ENCODE measurements around the gene PPM1M.

PPM1M gene

GRCh38 chr3:52259448-52259847 is 13.9 kb downstream of the PPM1M start:
- no peaks in the 10 kb centered on the region for H3K9me3 ChIP-seq (ENCODE audit: control insufficient read depth, insufficient read depth, low read depth, low read length)
- no peak overlapping the region for H3K27ac ChIP-seq (ENCODE audit: extremely low read depth, low read depth, low read length)
- TF ChIP-seq ZNF23 (tag by site-specific recombination; IDR thresholded peaks at IDR 0.05; ENCODE audit: borderline replicate concordance), result no peak
- no peak for TF ChIP-seq ZNF768 (tag by site-specific recombination; IDR thresholded peaks at IDR 0.05)
- no peak for TF ChIP-seq ZNF133 (tag by site-specific recombination; IDR thresholded peaks at IDR 0.05)
- TF ChIP-seq, protein P1, sequence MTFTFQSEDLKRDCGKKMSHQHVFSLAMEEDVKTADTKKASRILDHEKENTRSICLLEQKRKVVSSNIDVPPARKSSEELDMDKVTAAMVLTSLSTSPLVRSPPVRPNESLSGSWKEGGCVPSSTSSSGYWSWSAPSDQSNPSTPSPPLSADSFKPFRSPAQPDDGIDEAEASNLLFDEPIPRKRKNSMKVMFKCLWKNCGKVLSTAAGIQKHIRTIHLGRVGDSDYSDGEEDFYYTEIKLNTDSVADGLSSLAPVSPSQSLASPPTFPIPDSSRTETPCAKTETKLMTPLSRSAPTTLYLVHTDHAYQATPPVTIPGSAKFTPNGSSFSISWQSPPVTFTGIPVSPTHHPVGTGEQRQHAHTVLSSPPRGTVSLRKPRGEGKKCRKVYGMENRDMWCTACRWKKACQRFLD (tag by site-specific recombination; IDR thresholded peaks at IDR 0.05), result no peak
- no peak for TF ChIP-seq HOXD13 (CRISPR knock-in tag; IDR thresholded peaks at IDR 0.05; ENCODE audit: borderline replicate concordance)
- TF ChIP-seq, protein P2, sequence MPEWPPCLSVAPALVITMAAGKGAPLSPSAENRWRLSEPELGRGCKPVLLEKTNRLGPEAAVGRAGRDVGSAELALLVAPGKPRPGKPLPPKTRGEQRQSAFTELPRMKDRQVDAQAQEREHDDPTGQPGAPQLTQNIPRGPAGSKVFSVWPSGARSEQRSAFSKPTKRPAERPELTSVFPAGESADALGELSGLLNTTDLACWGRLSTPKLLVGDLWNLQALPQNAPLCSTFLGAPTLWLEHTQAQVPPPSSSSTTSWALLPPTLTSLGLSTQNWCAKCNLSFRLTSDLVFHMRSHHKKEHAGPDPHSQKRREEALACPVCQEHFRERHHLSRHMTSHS (tag by site-specific recombination; IDR thresholded peaks at IDR 0.05), result no peak
- TF ChIP-seq, protein P3, sequence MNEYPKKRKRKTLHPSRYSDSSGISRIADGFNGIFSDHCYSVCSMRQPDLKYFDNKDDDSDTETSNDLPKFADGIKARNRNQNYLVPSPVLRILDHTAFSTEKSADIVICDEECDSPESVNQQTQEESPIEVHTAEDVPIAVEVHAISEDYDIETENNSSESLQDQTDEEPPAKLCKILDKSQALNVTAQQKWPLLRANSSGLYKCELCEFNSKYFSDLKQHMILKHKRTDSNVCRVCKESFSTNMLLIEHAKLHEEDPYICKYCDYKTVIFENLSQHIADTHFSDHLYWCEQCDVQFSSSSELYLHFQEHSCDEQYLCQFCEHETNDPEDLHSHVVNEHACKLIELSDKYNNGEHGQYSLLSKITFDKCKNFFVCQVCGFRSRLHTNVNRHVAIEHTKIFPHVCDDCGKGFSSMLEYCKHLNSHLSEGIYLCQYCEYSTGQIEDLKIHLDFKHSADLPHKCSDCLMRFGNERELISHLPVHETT (tag by site-specific recombination; IDR thresholded peaks at IDR 0.05), result no peak
- no peak for TF ChIP-seq ZNF76 (tag by site-specific recombination; IDR thresholded peaks at IDR 0.05; ENCODE audit: borderline replicate concordance, low read depth)
- TF ChIP-seq OSR2 (tag by site-specific recombination; IDR thresholded peaks at IDR 0.05), result no peak
- TF ChIP-seq ZNF792 (tag by site-specific recombination; IDR thresholded peaks at IDR 0.05), result no peak
- TF ChIP-seq ZNF529 (tag by site-specific recombination; IDR thresholded peaks at IDR 0.05; ENCODE audit: insufficient replicate concordance), result no peak
- no peaks in the 10 kb centered on the region for H3K4me1 ChIP-seq (ENCODE audit: control insufficient read depth, insufficient read depth, low read length)
- peaks cover 32 to 99% of the 10 kb centered on the region in 2 experiments for H3K36me3 ChIP-seq (ENCODE audit: control insufficient read depth in 2 of 2, insufficient read depth in 1 of 2, low read length in 2 of 2)
- POLR2A ChIA-PET, result interaction anchor here (0.9 to 1.0 kb wide), 2 partner anchors 13 to 22 kb away, joined by 3 read pairs; no protein-coding TSS in a partner anchor
- CTCF ChIA-PET, result interaction anchor here (0.6 to 1.1 kb wide), 4 partner anchors 8 to 80 kb away, joined by 3 to 5 read pairs (median 4); no protein-coding TSS in a partner anchor
- H3K4me3 ChIP-seq (ENCODE audit: low read depth, low read length), result no peak overlapping the region

- Histone ChIP-seq H3K36me3 (ENCODE audit: control insufficient read depth in 2 of 2, insufficient read depth in 1 of 2, low read length in 2 of 2) (peaks cover 58 to 98% of the 10 kb centered on the region in 2 experiments), H3K4me1 (ENCODE audit: control insufficient read depth, insufficient read depth, low read length) (no peaks in the 10 kb centered on the region), H3K9me3 (ENCODE audit: control insufficient read depth, insufficient read depth, low read depth, low read length) (no peaks in the 10 kb centered on the region), H3K4me3 (ENCODE audit: low read depth, low read length) (no peak overlapping the region), H3K27ac (ENCODE audit: extremely low read depth, low read depth, low read length) (no peak overlapping the region)
- TF ChIP-seq ZNF37A (tag by site-specific recombination; IDR thresholded peaks at IDR 0.05) (no peak), ZNF777 (tag by site-specific recombination; IDR thresholded peaks at IDR 0.05; ENCODE audit: borderline replicate concordance) (no peak), KLF17 (tag by site-specific recombination; IDR thresholded peaks at IDR 0.05) (no peak), ZNF792 (tag by site-specific recombination; IDR thresholded peaks at IDR 0.05) (no peak), ZNF48 (tag by site-specific recombination; IDR thresholded peaks at IDR 0.05) (no peak)
- TF ChIP-seq, protein P4, sequence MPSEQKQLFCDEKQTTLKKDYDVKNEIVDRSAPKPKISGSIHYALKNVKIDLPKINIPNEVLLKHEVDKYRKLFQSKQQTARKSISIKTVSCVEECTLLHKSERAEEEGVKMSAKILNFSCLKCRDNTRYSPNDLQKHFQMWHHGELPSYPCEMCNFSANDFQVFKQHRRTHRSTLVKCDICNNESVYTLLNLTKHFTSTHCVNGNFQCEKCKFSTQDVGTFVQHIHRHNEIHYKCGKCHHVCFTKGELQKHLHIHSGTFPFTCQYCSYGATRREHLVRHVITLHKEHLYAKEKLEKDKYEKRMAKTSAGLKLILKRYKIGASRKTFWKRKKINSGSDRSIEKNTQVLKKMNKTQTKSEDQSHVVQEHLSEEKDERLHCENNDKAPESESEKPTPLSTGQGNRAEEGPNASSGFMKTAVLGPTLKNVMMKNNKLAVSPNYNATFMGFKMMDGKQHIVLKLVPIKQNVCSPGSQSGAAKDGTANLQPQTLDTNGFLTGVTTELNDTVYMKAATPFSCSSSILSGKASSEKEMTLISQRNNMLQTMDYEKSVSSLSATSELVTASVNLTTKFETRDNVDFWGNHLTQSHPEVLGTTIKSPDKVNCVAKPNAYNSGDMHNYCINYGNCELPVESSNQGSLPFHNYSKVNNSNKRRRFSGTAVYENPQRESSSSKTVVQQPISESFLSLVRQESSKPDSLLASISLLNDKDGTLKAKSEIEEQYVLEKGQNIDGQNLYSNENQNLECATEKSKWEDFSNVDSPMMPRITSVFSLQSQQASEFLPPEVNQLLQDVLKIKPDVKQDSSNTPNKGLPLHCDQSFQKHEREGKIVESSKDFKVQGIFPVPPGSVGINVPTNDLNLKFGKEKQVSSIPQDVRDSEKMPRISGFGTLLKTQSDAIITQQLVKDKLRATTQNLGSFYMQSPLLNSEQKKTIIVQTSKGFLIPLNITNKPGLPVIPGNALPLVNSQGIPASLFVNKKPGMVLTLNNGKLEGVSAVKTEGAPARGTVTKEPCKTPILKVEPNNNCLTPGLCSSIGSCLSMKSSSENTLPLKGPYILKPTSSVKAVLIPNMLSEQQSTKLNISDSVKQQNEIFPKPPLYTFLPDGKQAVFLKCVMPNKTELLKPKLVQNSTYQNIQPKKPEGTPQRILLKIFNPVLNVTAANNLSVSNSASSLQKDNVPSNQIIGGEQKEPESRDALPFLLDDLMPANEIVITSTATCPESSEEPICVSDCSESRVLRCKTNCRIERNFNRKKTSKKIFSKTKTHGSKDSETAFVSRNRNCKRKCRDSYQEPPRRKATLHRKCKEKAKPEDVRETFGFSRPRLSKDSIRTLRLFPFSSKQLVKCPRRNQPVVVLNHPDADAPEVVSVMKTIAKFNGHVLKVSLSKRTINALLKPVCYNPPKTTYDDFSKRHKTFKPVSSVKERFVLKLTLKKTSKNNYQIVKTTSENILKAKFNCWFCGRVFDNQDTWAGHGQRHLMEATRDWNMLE (tag by site-specific recombination; conservative IDR thresholded peaks at IDR 0.05; ENCODE audit: low read depth), result no peak
- CTCF ChIA-PET, result no interaction called here
- POLR2A ChIA-PET, result no interaction called here
Observed at GRCh38 chr3:52262447-52262846, 16.9 kb downstream of the PPM1M start.

Measured in HEK293 (cell line).